Ishikawa (cell line): ENCODE measurements around the gene ZBTB46.

ENCODE experiments used
- CEBPB ChIP-seq: IDR thresholded peaks from 2 replicates; pipeline ENCODE4 v1.6.1; 2012
- EGR1 ChIP-seq: IDR thresholded peaks from 2 replicates; pipeline ENCODE4 v1.6.1; 2012
- EP300 ChIP-seq: IDR thresholded peaks from 2 replicates; pipeline ENCODE4 v1.6.1; 2012; ENCODE audit warnings: borderline replicate concordance
- FOXM1 ChIP-seq: IDR thresholded peaks from 2 replicates; pipeline ENCODE4 v1.6.1; 2012; ENCODE audit warnings: low read depth, borderline replicate concordance
- RAD21 ChIP-seq: IDR thresholded peaks from 2 replicates; pipeline ENCODE4 v1.6.1; 2012; ENCODE audit warnings: low read depth
- TAF1 ChIP-seq: IDR thresholded peaks from 2 replicates; pipeline ENCODE4 v1.6.1; 2012; ENCODE audit warnings: low read depth, mild to moderate bottlenecking
- TEAD4 ChIP-seq: IDR thresholded peaks from 2 replicates; pipeline ENCODE4 v1.6.1; 2012
- YY1 ChIP-seq: IDR thresholded peaks from 2 replicates; pipeline ENCODE4 v1.6.1; 2012; ENCODE audit warnings: low read depth
- TF ChIP-seq, protein P1 (sequence below): IDR thresholded peaks from 2 replicates; pipeline ENCODE4 v1.6.1; 2012

DNA sequence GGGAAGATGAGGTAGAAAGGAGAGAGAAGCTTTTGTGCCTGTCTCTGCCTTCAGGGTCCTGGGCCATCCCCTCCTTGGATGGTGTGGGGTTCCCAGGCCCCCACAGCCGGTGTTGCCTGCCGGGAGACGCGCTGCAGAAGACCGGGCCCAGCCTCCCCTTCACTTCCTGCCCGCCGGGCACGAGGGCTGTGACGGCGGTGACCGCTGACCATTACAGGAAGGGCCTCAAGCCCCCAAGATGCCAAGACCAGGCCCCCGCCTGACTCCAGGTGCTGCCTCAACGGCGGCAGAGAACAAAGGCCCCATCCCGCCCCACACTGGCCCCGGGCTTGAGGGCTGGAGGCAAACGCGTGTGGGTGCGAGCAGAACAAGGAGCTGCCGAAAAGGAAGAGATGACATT lies 38.2 kb downstream of the ZBTB46 start:
- TF ChIP-seq, protein P1, sequence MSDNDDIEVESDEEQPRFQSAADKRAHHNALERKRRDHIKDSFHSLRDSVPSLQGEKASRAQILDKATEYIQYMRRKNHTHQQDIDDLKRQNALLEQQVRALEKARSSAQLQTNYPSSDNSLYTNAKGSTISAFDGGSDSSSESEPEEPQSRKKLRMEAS: no peak
- TF ChIP-seq RAD21: no peak
- TF ChIP-seq TEAD4: no peak
- no peak for TF ChIP-seq EP300
- no peak for TF ChIP-seq CEBPB
- TF ChIP-seq EGR1: no peak
- no peak for TF ChIP-seq FOXM1
- no peak for TF ChIP-seq YY1
- TF ChIP-seq TAF1: no peak
